HG03469 (cell line): ENCODE results near the gene TRIM14.
"Not testable (repeated sequence)": the region's sequence is repeated elsewhere in the genome, so short reads cannot be mapped to it uniquely, and the experiment has no call there.

Source experiments
- ATAC-seq: cut with Tn5 transposase; IDR thresholded peaks from one replicate; pipeline ENCODE4 v1.9.1; 2021; ENCODE audit warnings: mild to moderate bottlenecking, moderate library complexity, moderate number of reproducible peaks; ENCODE audit not compliant: unreplicated experiment

The TRIM14 gene

DNA sequence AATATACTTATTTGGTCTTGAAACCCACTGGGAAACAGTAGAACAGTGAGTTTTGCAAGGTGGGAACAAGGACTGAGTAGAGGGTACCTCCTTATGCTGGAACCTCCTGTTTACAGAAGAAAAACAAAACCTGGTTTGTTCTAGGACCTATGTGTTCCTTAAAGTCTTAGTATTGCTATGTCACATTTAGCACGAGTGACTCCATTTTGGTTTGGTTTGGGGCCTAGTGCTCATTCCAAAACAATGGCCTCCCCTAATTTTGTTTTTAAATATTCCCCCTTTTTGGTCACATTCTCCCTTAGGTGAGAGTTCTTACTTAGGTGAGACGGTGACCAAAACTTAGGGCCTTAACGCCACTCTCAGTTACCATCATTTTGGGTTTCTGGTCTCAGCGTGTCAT lies 68.7 kb downstream of the TRIM14 start:
- ATAC-seq: no peak

DNA sequence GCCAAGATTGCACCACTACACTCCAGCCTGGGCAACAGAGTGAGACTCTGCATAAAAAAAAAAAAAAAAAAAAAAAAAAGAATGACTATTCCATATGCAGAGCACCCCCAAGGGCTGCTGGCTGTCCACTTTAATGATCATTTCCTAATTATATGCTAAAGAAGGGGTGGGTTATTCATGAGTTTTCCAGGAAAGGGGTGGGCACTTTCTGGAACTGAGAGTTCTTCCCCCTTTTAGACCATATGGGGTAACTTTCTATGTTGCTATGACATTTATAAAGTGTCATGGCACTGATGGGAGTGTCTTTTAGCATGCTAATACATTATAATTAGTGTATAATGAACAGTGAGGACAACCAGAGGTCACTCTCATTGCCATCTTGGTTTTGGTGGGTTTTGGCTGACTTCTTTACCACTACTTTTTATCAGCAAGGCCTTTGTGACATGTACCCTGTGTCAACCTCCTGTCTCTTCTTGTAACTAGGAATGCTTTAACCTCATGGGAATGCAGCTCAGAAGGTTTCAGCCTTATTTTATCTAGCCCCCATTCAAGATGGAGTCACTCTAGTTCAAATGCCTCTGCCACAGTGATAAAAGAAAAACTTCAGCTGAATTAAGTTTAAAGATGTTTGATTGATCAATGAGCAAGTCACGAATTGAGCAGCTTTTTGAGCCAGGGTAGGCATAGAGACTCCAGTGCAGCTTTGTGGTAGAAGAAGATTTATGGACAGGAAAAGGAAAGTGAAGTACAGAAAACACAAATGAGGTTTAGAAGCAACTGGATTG lies 69.5 kb downstream of the TRIM14 start:
- no peak for ATAC-seq

- no peak for ATAC-seq
Measured at GRCh38 chr9:98047002-98047401, 72.0 kb downstream of the TRIM14 start.

GRCh38 chr9:98046180-98046543 lies 72.9 kb downstream of the TRIM14 start:
- no peak for ATAC-seq

- ATAC-seq: peak; percentile 80
Measured at GRCh38 chr9:98045234-98046179, 73.5 kb downstream of the TRIM14 start.

- ATAC-seq: no peak
Measured at GRCh38 chr9:98043915-98044314, 75.1 kb downstream of the TRIM14 start.

- no peak for ATAC-seq
Measured at GRCh38 chr9:98040212-98040611, 78.8 kb downstream of the TRIM14 start.

- ATAC-seq: no peak
Measured at GRCh38 chr9:98039607-98040017, 79.4 kb downstream of the TRIM14 start.

DNA sequence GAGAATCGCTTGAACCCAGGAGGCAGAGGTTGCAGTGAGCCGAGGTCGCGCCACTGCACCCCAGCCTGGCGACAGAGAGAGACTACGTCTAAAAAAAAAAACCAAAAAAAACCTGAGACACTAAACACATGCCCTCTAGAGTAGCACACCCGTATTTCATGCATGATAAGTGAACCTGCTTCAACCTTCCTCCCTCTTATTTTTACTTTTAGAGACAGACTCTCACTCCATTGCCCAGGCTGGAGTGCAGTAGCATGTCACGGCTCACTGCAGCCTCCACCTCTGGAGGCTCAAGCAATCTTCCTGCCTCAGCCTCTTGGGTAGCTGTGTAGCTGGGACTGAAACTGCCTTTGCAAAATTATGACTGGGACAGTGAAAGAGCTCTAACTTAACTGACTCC lies 80.1 kb downstream of the TRIM14 start:
- ATAC-seq: no peak

DNA sequence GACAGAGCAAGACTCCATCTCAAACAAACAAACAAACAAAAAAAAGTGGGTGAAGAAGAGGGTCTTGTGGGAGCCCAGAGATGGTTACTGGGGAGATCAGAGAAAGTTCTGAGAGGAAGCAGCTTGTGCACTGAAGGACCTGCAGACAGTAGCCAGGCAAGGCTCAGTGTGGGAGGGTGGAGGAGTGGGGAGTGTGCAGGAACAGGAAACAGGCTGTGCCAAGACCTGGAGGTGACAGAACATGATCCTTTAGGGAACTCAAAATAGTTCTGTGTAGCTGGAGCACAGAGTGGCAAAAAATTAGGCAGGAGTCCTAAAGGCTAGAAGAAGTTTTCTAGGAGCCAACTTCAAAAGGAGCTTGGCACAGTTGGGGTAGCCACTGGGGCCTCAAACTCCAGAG lies 81.7 kb downstream of the TRIM14 start:
- ATAC-seq: no peak

DNA sequence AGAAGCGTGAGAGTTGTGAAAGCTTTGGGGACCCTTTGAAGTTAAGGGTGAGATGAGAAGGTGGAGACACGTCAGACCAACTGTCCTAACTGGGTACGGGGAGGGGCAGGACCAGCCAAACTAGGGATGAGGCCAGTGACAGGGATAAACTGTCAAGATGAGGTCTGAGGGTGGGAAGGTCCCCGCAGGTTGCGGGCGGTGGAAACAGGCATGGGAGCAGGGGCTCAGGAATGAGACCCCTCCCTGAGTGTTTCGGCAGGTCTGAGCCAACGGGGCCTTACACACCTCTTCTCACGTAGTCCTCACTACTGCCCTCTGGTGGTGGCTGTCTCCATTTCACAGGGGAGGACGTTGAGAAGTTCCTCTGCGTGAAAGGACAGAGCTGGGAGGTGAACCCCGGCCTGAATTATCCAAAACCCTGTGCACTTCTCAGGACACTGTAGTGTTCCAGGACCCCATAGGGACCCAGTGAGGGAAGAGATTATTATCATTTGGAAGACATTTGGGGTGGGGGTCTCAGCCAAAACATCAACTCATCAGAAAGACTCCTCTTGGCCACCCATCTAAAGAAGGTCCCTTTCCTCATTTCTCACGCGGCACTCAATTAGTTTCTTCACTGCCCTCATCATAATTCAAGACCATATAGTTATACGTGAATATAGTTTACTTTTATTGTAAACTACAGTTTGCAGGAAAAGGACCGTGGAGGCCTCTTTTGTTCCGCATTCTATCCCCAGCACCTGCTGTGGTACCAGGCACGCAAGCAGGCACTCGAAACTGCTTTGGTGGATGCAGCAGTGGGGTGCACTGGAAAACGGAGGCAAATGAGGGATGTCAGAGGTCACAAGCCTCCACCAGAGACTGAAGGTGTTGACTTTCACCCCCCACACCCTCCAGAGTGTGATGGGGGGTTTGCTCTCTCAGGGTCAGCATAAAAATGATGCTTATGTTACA lies 84.2 kb downstream of the TRIM14 start:
- ATAC-seq: no peak

DNA sequence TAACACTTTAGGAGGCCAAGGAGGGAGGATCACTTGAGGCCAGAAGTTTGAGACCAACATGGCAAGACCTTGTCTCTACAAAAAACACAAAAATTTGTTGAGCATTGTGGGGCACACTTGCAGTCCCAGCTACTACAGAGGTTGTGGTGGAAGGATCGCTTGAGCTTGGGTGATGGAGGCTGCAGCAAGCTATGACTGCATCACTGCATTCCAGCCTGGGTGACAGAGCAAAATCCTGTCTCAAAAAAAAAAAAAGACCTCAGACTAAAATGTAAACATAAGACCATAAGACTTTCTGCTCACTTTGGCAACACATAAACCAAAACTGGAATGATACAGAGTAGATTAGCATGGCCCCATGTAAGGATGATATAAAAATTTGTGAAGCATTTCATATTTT lies 87.1 kb downstream of the TRIM14 start:
- no peak for ATAC-seq

GRCh38 chr9:98031169-98031568 lies 87.9 kb downstream of the TRIM14 start:
- ATAC-seq: no peak

DNA sequence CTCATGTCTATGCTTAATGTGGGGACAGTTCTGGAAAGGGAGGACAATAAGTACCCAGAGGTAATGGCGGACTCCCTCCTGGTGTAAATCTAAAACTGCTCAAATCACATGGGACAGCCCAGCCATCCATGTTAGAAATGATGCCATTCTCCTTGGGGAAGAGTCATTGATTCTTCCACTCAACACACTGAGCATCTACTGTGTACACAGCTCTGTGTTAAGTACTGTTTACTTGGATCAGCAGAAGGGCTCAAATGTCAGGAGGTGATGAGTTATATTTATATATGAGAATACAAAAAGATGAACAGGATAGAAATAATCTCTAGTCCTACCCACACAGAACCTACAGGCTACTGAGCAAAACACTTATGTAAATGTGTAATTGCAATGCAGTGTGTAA lies 94.3 kb downstream of the TRIM14 start:
- no peak for ATAC-seq

DNA sequence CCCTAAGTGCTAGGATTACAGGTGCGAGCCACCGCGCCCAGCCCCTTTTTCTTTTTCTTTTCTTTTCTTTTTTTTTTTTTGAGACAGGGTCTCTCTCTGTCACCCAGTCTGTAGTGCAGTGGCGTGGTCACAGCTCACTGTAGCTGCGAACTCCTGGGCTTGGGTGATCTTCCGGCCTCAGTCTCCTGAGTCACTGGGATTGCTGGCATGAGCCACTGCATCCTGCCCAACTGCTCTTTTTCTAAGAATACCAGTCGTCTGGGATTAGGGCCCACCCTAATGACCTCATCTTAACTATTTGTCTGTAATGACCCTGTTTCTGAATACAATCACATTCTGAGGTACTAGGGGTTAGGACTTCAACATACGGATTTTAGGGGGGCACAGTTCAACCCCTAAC lies 96.6 kb downstream of the TRIM14 start:
- no peak for ATAC-seq

GRCh38 chr9:98021306-98022040 lies 97.5 kb downstream of the TRIM14 start:
- ATAC-seq: no peak

GRCh38 chr9:98020476-98021145 lies 98.4 kb downstream of the TRIM14 start:
- ATAC-seq: no peak

DNA sequence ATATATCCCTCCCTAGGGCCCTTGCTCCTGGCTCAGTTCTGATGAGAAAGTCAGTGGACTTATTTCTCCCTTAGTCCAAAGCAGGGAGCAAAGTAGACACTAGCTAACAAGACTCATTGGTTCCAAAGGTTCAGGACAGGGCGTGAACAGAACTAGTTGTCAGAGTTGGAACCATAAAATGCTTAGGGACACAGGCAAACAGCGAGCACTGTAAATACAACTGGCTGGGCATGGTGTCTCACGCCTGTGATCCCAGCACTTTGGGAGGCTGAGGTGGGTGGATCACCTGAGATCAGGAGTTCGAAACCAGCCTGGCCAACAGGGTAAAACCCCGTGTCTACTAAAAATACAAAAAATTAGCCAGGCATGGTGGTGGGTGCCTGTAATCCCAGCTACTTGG lies 99.2 kb downstream of the TRIM14 start:
- ATAC-seq: not testable (repeated sequence)
